GM19043 (cell line): Measurements from ENCODE around the gene DNAI1.
A peak's percentile ranks its signal among the peaks of the same experiment; 100 is the strongest.
"Not testable (repeated sequence)": the region's sequence is repeated elsewhere in the genome, so short reads cannot be mapped to it uniquely, and the experiment has no call there.

Source experiments
- ATAC-seq: cut with Tn5 transposase; IDR thresholded peaks from one replicate; pipeline ENCODE4 v1.9.1; 2021; ENCODE audit warnings: low read depth; ENCODE audit not compliant: unreplicated experiment

Gene DNAI1

DNA sequence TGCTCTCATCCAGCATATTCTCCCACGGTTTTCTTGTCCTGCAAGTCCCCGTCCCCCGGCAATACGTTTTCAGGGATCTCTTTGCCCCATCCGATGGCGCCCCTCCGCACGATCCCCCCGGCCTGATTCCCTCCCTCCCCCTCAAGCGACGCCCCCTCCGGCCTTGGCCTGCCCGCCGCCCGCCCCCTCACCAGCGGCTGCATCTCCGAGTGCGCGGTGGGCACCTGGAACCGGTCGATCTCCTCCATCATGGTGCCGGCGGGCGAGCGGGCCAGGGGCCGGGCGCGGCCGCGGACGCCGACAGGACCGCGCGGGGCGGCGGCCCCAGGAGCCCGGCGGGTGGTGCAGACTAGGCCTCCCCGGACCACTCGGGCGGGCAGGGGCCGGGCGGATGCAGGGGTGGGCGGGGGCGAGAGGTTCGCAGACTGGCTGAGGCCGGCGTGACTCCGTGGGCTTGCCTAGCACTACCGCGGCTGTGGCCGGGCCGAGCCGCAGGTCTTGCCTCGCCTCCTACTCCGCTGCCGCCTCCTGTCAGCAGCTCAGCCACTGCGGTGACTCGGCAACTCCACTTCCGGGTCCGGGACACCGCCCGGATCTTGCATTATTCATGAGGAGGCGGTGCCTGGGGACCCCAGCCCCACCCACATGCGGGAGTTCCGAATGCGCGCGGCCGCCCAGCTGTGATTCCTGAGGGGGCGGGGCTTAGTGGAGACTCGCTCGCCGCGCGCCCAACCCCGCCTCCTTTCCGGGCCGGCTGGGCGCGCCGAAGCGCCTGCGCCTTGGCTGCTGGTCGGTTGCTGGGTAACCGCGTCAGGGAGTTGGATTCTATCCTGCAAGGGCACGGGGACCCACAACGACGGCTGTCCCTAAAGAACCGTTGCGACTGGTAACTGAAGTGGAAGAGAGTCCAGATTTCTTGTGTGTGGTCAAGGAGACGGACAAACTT is at the start of gene DNAI1, which contains the start of gene FAM219A:
Gene DNAI1 (plus strand): TSS at position 793 of the 946 bp plus-strand sequence. CDS start 201 bp downstream, outside the sequence.
Gene FAM219A (minus strand): TSS at position 558 of the 946 bp plus-strand sequence. CDS start 307 bp downstream, at position 251.
- peak; percentile 97 for ATAC-seq

DNA sequence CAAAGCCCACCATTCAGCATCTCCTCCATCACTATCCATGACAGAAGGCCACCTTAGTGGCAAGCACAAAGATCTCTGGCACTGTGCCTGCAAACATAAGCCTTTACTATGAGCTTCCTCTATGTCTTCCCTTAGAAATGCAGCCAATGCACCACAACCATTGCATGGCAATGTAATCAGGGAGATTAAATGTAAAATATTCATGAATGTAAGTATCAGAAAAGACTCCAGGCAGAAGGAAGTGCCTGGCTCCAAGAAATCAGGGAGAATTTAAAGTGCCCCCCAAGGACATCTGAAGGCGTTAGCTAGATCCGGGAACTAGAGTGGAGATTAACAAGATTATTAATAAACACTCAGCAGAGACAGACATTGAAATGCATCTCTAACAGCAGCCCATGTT is 49.5 kb upstream of the DNAI1 start:
- ATAC-seq: no peak

DNA sequence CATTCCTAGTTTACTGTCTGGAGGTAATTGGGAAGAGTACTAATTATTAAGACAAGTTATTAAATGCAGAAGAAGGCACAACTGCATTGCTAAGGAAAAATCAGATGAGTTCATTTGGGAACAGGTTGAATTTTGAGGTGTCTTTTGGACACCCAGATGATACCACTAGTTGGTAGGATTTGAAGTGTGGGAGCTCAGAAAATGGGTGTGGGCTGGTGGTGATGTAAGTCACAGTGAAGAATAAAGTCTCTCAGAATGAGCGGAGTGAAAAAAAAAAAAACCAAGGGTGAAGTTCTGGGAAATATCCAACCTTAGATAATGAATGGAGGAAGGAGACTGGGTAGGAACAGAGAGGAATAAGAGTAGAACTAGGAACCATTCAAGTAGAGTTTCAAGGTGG is 46.3 kb upstream of the DNAI1 start:
- no peak for ATAC-seq

DNA sequence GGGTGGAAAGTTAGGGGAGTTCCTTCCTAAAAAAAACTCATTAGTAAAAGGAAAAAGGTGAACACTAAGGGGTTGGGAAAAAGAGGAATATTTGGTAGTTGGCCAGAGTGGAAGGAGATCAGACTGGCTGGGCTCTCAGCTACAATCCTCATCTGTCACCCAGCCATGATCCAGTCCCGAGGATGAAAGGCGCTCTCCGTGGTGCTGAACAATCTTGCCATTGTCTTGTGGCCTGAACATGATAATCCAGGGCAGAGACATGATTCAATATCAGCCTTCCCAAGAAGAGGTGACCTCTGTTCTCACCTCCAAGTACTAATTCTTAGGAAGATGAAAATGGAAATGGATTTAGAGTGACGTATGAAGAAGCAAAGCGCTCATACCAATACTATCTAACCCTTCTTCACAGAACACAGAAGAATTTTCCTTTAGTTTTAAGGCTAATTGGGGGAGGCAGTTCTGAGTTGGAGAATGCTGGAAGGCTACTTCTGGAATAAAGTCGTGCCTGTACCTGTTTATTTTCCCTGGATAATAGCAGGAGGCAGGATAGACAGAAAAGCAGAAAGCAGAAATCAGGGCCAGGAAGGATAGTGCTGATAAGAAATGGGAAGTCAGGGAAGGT is 45.3 kb upstream of the DNAI1 start:
- no peak for ATAC-seq

DNA sequence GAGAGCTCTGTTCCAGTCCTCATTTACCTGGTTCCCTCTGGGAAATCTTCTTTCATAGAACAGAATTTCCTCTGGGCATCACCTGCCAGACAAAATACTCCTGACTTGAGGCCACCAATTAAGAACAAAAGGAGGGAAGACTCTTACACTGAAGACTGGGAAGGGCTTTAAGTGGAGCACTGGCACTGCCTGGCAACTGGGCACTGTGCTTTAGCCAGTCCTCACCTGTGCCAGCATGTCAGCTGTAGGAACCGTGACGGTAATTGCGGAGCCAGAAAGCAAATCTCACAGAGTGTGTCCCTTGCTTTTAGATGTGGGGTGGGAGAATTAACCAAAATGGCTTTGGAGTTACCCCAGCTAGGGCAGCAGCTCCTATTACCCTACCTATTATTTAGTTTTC is 40.9 kb upstream of the DNAI1 start:
- no peak for ATAC-seq

DNA sequence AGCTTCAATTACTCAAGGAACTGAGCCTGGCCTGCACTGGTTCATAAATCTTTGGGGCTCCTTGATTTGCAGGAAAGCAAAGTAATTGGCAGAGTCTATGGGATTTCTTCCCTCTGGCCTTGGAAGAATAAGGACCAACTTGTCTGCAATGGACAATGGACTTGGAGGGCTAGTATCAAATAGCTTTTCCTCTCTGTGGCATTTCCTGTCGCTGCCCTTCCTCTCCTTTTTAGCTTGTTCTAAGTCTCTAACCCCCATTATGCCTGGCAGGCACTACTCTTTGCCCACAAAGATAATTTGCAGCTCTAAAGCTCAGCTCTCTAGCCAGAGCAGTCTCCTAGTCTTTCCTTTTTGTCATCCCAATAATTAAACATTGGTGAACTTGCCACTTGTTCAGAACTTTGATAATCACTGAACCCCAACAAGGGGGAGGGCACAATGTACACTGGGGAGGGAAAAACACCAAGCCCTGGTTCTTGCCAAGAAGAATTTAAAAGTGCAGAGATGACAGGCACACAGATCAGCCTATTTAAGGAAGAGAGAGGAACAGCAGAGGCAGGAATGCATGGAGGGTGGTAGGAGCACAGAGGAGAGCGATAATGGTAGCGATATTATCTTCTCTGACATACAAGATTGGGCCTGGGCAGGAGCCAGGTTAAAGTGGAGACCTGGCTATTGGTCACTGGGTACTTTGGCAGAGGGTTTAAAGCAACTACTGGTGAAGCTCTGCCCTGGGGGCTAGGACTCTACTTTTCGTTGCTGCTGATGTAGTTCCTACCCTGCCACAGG is 38.7 kb upstream of the DNAI1 start:
- ATAC-seq: no peak

DNA sequence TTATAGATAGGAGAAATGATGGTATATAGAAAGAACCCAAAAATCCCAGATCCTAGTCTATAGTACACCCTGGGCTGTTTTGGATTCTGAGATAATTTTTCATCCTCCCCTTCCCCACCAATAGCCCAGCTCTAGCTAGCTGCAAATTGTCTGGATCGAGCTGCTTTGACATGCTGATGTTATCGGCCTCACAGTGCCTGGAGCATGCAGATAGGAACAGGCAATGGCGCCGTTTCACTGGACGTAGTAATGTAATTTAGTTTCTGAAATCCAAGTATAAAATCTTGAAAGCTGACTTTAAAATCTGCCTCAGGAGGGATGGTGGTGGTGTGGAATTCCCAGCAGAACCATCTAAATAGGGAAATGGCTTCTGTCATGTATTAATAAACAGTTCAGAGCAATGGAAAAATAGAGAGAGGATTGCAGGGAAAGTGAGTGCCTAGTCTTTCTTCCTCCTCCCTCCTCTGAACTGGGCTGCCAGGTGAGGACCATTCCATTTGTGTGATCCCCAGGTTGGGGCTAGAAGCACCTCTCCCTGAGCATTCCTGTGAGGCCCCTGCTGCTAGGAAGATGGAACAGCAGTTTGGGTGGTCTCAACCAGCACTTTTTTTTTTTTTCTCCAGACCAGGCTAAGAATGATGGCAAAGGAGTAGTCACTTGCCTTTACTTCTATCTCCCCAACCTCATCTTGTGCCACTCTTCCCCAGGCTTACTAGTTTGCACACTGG is 32.1 kb upstream of the DNAI1 start:
- ATAC-seq: no peak

DNA sequence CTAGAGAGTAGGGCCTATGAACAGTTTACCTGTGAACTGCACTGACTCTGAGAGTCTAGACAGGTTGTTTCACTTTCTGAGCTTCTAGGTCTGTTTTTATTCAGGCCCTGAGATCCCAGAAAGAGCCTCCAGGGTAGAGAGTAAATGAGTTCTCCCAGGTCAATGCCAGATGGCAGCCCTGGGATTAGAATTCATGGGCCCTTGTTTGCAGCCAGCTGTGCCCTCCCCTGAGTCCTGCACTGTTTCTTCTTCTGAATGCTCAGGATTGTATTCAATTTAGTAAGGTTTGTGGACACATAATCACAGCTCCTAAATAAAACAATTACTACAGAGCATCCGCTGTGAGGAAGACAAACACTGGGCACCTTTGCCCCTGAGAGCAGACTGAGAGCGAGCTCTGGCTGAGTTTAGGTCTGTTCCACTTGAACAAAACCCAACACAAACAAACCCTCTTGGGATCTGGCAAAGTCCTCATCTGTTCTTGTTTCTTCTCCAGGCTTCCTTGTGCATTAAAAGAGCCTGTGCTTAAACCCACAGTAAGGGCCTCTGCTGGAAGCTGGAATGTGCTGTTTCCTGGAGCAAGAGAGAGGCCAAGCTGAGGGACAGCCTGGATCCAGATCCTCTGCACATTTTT is 30.2 kb upstream of the DNAI1 start:
- no peak for ATAC-seq

DNA sequence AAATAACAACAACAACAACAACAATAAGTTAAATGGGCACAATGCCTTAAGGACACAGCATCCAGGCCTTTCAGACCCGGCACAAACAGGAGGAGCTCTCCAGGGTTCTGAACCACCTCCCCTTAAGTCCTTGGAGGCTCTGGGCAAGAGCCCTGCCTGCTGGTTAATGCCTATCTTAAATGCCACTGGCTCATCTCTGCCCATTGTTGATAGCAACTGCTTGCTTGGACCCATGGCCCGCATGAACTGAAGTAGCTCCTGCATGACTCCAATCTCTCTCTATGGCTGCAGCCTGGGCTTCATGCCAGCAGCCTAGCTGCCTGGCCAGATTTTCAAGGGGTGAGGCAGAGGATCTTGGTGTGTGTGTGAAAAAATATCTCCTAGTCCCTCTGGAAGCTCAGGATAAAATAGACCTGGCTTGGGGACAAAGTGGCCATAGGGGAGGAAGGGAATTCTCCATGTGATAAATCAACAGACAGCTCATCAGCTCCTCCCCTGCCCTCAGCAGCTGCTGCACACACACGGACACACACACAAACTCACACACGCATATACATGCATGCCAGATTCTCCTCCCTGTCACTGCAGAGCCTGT is 27.7 kb upstream of the DNAI1 start:
- no peak for ATAC-seq

DNA sequence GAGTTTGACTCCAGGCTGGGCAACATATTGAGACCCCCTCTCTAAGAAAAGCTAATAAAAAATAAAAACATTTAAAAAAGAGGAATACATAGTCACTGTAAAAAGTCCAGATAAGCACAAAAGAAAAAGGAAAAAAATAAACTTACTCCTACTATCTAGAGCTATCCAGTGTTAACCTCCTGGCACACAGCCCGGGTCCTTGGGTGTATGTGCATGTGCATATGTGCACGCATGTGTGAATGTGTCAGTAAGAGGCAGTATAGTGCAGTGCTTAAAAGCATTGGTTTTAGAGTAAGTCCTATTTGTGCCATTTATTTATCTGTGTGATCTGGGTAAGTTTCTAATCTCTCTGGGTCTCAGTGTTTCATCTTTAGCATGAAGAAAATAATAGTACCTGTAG is 26.9 kb upstream of the DNAI1 start:
- ATAC-seq: no peak

DNA sequence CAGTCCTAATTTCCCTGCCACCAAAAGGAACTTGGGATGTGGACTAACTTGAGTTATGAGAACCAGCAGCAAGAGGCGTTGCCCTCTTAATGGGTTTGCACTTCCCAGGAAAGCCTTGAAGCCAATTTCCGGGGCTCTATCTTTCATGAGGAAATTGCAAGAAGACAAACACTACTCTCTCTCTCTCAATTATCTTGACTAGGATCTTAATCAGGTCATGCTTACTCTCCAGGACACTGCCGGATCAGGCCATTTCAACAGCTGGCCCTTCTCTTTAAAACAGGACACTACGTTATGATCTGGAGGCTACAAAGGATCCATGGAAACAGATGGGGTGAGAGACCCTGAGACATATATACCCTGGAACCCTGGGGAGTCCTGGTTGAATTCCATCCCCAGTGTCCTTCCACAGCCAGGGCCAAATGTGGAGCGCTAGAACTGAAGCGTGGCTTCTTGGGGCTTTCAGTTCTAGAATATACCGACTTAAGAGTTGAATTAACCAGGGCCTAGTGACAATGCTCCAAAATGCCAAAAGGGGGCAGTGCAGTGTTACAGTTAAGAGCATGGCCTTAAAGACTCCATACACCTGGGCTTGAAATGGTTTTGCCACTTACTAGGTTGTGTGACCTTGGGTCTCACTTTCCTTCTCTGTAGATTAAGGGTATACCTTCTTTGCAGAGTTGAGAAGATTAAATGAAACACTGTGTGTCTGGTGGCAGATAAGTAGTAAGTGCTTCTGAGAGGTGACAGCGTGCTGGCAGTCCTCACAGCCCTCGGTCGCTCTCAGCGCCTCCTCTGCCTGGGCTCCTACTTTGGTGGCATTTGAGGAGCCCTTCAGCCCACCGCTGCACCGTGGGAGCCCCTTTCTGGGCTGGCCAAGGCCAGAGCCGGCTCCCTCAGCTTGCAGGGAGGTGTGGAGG is 21.3 kb upstream of the DNAI1 start:
- ATAC-seq: peak; percentile 55

DNA sequence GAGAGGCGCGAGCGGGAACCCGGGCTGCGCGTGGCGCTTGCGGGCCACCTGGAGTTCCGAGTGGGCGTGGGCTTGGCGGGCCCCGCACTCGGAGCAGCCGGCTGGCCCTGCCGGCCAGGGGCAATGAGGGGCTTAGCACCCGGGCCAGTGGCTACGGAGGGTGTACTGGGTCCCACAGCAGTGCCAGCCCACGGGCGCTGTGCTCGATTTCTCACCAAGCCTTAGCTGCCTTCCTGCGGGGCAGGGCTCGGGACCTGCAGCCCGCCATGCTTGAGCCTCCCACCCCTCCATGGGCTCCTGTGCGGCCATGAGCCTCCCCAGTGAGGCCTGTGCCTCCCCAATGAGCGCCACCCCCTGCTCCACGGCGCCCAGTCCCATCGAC is 20.7 kb upstream of the DNAI1 start:
- ATAC-seq: not testable (repeated sequence)

DNA sequence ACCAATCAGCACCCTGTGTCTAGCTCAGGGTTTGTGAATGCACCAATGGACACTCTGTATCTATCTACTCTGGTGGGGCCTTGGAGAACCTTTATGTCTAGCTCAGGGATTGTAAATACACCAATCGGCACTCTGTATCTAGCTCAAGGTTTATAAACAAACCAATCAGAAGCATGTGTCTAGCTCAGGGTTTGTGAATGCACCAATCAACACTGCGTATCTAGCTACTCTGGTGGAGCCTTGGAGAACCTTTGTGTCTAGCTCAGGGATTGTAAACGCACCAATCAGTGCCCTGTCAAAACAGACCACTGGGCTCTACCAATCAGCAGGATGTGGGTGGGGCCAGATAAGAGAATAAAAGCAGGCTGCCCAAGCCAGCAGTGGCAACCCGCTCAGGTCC is 20.1 kb upstream of the DNAI1 start:
- ATAC-seq: not testable (repeated sequence)

DNA sequence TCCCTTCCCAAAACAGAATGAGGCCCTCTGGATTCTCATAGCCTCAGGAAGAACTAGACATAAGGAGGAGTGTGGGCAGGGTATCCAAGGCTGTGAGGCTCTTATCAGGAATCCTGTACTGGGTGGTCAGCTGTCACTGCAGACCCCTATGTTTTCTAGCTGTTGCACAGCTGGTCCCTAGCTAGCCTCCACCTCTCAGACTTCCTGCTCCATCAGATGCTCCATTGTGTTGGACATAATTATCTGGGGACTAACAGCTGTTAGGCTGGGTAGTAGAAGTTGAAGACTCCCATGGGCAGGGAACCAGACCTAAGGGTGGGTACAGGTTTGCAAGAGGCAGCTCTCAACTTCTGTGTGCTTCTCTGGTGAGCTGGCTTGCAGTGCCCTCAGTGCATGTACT is 18.6 kb upstream of the DNAI1 start:
- no peak for ATAC-seq

DNA sequence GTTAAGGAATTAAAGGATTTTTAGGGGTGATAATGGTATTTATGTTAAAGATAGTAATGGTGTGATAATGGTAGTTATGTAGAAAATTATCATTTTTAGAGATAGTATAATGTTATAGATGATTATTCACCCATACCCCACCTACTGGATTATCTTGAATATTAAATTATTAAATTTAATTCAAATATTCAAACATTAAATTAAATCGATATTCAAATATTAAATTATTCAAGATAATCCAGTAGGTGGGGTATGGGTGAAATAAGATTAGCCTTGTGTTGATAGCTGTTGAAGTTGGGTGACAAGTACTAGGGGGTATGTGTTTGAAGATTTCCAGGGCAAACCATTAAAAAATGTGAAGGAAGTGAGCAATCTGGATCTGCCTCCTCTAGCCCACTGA is 15.8 kb upstream of the DNAI1 start:
- ATAC-seq: no peak

DNA sequence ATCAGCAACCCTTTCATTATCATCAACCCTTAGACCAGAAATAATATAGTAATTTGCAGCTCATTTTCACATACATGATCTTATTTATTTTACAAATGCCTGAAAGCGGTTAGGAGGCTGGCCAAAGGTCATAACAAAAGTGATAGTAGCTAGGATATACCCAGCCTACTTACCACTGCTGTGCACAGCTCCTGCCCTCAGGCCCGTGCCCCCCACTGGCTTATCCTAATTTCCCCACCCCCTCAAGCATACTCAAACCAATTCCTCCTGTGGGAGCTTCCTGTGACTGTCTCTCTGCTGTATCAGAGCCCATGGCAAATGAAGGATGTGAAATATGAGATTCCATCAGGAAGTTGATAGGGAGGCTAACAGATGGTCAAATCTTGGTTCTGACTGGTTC is 15.1 kb upstream of the DNAI1 start:
- no peak for ATAC-seq

DNA sequence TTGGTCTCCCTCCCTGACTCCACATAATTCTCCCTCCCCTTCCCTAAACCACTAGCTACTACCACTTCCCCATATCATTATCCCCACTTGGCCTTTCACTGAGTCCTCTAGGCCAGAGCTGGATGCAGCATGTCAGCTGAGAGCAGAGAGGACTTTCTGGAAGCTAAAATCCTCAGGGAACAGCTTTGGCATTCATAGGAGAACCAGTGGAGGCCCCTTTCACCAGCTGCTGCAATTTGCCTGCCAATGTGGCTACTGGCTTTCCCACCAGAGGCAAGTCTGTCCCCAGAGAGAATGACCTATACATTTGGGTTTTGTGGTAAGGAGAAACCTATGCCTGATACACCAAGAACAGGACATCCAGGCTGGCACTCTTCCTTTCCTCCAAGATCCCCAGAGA is 14.6 kb upstream of the DNAI1 start:
- ATAC-seq: no peak

DNA sequence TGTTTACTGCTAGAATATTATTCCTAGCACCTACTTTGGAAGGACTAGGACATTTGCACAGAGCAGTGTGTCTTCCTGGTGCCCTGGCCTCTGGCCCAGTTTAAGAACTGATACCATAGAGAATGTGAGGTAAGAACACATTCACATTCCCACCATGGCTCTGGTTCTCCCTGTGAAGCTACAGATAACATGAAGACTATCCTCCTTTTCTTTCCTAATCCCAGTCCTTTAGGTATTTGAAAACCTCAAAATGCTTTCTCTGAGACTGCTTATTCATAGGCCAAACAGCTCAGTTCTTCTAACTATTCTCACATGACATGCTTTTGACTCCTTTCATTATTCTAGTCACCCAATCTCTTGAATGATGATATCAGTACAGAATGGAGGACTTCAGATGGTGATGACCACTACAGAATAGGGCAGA is 12.1 kb upstream of the DNAI1 start:
- ATAC-seq: no peak
